ENCODE results near the gene MAGI3.
"Not testable (repeated sequence)": the region's sequence is repeated elsewhere in the genome, so short reads cannot be mapped to it uniquely, and the experiment has no call there.

The MAGI3 gene

DNA sequence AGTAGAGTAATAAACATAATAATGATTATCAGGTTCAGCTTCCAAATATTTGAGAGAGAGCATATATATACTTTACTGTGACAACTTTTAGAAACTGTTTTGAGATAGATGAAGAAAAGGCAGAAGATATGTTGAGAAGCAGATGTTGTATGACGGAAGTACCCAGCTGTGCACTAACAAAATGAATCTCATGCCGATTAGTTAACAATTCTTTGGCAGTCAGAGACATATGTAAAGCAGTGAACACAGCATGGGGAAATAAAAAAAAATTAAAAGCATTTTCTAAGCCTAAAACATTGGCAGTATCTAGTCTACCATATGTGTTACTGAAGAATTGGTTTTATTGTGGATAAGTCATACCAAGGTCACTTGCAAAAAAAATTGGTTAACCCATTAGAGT, 51.8 kb downstream of the MAGI3 start:
- no peak for DNase-seq (ENCODE audit: low read depth)

DNA sequence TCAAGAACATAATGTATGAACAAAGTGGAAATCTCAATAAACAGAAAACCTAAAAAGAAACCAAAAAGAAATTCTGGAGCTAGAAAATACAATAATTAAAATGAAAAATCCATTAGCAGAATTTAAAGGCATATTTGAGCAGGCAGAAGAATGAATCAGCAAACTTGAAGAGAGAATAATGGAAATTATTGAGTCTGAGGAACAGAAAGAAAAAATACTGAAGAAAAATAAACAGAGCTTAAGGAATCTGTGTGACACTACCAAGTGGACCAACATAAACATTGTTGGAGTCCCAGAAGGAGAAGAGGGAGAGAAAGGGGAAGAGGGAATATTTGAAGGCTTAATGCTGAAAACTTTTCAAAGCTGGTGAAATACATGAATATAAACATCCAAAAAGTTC, 54.5 kb downstream of the MAGI3 start:
- no peak for DNase-seq (ENCODE audit: low read depth)

DNA sequence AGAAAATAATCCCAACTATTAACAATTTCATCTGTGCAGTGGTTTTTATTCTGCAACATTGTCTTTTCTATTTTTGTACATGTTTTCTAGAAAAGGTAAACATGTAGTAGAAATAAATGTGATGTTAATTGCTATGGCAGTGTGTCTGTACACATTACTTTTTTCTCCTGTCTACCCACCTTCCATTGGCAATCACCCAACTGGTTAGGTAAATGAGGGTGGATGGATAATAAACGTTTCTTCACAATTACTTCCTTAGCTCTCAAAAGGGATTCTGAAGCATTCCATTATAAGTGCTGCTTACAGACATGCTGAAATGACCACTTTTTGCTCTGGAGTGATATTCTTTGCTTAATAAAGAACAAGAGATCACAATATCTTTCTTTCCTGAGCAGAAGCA, 61.4 kb downstream of the MAGI3 start:
- no peak for DNase-seq (ENCODE audit: low read depth)

DNA sequence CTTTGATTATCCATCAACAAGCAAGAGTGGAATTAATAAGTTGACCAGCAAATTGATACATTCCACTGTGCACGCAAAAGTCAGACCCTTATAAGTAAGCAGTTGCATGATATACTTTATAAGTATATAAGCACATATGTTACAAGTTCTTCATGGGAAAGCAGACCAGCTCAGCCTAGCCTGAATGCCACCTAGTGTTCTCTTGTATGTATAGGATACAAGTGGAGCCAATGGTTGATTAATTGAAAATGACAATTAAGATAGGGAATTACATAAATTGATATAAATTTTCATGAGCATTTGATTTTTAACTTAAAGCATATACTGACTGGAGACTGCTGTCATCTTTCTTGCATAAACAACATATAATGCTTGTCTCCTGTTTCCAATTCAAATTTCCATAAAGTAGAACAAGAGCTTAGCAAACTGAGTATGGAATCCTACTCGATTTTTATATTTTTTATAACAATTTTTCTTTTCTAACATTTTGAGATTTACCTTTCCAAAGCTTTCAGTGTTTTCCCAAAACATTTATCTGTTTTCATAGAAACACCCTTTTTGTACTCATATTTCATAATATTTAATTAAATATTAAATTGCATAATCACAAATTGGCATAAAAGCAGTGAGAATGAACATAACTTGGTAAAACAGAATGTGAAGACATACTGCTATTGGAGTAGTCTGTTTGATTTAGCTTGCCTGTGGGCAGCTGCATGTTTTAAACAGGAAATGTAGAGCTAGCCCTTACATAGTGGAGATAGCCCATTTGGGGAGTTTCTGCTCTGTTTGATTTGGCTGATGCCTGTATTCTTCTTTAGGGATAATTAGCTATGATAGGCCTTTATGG, 62.8 kb downstream of the MAGI3 start:
- DNase-seq (ENCODE audit: low read depth), result no peak

- no peak for DNase-seq (ENCODE audit: low read depth)
These were observed 63.4 kb downstream of the MAGI3 start for GRCh38 chr1:113453771-113454083.

DNA sequence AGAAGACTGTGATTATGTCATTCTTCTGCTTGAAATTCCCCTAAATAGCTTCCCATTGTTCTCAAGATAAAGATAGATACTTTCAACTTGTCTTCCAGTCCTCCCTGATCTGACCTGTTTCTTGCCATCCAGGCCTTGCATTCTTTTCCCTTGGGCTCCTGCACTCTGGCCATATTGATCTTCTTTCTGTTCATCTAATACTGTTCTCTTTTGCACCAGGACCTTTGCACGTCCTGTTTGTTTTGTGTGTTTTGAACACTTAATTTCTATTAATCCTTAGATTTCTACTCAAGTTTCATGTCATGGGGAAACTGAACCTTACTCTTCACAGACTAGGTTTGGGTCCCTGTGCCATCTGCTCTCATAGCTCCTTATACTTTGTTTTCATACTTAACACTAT, 65.1 kb downstream of the MAGI3 start:
- DNase-seq (ENCODE audit: low read depth), result no peak

- DNase-seq (ENCODE audit: low read depth), result peak; percentile 94
These were observed 66.7 kb downstream of the MAGI3 start for GRCh38 chr1:113456967-113457366.

DNA sequence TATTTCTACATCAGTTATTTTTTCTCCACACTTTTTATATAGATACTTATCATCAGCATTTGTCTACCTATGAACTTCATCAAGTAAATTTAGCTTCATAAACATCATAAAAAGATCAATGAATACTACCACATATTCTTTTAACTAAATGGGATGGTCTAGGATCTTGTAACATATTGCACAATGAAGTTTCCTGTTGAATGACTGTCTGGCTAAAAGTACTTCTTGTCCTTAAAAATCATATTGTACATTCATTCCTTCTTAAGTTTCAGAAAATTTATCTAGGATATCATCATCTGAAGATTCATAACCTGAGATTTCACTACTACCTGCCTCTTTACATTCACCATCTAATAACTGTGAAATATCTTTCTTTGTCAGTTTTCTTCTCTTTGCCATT, 69.0 kb downstream of the MAGI3 start:
- no peak for DNase-seq (ENCODE audit: low read depth)

DNA sequence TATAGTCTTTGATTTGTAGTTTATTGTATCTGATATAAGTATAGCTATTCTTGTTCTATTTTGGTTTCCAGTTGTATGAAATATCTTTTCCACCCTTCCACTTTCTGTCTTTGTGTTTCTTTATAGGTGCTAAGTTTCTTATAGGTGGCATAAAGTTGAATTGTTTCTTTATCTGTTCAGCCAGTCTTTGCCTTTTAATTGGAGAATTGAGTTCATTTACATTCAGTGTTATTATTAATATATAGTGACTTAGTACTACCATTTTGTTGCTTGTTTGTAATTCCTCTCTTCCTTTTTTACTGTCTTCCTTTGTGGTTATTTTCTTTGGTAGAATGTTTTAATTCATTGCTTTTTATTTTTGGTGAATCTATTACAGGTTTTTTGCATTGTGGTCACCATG, 77.7 kb downstream of the MAGI3 start:
- DNase-seq (ENCODE audit: low read depth), result no peak

GRCh38 chr1:113478427-113479195, 88.3 kb downstream of the MAGI3 start:
- DNase-seq (ENCODE audit: low read depth), result not testable (repeated sequence)

- no peak for DNase-seq (ENCODE audit: low read depth)
These were observed 89.7 kb downstream of the MAGI3 start for GRCh38 chr1:113479713-113480676.

GRCh38 chr1:113485131-113485530, 94.8 kb downstream of the MAGI3 start:
- DNase-seq (ENCODE audit: low read depth), result not testable (repeated sequence)

DNA sequence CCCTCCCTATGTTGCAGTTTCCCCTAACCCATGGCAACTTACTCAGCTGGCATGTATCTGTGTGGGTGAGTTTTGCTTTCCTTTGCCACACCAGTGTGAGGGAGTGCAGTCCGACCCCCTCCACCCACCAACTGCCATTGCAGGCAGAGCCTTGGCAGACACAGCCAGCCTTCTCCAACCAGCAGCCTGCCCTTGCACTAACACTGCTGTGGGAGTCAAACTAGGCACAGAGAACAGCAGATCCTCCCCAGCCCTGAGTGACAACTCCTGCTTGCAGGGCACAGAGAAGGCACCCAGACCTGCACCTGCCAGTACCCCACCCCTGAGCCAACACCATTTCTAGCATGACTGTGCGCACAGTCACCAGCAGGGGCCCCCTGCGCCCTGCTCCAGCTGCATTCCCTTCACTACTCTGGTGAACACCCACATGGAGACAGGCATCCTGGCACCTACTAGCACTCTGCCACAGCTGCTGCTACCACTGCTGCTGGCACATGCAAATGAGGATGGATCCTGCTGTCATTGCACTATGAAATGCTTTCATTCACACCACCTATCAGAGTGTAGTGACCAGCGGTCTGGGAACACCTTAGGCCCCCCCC, 98.4 kb downstream of the MAGI3 start:
- no peak for DNase-seq (ENCODE audit: low read depth)

- no peak for DNase-seq (ENCODE audit: low read depth)
These were observed 100.1 kb downstream of the MAGI3 start for GRCh38 chr1:113490384-113490783.

DNA sequence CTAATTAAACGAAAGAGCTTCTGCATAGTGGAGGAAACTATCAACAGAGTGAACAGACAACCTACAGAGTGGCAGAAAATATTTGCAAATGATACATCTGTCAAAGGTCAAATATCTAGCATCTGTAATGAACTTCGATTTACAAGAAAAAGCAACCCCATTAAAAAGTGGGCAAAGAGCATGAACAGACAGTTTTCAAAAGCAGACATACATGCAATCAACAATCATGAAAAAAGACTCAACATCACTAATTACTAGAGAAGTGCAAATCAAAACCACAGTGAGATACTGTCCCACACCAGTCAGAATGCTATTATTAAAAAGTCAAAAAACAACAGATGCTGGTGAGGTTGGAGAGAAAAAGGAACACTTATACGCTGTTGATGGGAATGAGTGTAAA, 103.2 kb downstream of the MAGI3 start:
- DNase-seq (ENCODE audit: low read depth), result no peak

GRCh38 chr1:113505357-113505756, 115.0 kb downstream of the MAGI3 start:
- no peak for DNase-seq (ENCODE audit: low read depth)

DNA sequence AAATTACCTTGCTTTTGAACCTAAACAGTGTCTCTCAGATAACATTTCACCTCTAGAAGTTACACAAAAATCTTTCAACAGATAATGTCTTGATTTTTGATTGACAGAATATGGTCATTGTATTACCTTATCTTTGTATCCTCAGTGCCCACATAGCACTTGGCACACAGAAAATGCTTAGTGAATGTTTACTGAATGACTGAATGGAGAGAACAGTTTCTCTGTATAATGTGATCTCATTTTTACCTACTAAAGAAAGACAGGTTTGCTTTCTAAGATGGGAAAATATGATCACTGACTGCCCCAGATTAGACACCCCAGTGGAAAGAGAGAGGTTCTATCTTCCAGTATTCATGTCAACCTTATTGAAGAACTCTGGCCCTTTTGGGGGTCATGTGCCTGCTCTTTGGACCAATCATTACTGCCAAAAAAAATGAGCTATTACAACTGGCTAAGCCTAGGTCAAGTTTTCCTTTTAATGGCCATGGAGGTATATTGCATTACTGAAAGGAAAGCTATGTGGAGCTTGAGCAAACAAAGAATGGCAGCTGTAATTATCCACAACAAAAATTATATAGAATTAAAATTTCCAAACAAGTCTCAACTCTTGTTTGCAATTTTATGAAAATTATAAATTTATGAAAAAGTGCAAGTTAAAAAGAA, 117.4 kb downstream of the MAGI3 start:
- DNase-seq (ENCODE audit: low read depth), result no peak

DNA sequence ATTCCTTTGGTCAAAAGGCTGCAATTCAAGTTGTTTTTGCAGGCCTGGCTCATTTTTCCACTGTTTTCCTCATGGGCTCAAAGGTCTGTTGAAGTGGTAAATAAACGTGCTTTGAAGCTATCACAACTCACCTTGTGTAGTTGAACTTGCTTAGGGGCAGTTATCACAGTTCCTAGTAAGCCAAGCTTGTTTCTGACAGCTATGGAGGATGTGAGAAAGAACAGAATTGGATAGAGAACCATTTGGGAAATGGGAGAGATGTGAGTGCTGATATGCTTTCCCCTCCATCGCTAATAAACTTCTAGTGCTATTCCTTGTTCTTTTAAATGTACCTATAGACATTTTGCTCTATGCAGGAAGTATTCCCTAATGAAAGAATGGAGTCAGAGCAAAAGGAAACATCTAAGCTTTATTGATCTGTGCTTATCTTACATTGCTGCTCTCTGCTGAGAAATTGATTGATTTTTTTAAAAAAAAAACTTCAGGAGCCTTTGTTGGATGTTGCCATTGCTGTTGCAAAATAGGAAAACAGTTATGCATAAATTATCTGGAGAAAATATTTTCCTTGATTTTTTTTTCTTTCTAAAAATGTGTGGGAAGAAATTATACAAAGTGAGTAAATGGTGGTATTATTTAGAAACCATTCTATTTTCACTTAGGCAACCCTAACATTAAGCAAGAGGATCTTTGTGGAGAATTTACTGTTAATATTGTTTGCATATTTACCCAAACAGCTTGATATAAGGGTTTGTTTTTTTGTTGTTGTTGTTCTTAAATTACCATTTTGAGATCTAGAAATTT, 118.2 kb downstream of the MAGI3 start:
- DNase-seq (ENCODE audit: low read depth), result no peak

DNA sequence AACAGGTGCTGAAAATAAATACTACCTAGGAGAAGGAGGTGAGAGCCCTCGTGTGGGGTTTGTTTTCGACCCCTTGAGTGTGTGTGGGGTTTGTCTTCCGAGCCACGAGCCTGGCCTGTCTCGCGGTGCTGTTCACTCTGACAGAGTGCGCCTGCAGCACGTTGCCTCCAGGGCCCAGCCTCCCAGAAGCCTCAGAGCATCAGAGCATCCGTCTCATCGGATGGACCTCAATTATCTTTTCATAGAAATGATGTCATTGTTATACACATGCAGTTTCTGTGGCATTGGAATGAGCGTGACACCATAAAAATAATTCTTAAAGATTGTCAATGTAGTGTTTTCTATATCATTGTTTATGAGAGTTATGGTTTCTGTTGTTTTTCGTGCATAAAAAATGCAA, 119.5 kb downstream of the MAGI3 start:
- DNase-seq (ENCODE audit: low read depth), result not testable (repeated sequence)

GRCh38 chr1:113511269-113511668, 121.0 kb downstream of the MAGI3 start:
- DNase-seq (ENCODE audit: low read depth), result no peak

DNA sequence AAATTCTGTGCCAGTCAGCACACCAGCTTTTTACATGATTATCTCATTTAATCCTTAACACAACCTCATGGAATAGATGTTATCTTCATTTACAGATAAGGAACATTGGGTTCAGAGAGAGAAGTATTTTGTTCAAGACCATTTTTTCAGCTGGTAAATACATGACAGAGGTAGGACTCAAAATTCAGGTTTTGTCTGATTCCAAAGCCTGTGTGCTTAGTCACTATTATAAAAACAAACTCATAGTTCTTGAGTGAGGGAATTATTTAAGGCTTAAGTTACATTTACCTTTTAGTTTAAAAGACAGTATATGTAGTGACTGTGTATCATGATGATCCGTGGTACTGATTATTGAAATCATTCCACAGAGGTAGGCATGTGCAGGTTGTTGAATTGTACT, 125.2 kb downstream of the MAGI3 start:
- DNase-seq (ENCODE audit: low read depth), result no peak
